Measurements from ENCODE around the gene MTUS2. TPM values are rescaled to one million over a fixed set of nuclear protein-coding genes. Genes with fewer than 3 reads are reported as not detected.

The MTUS2 gene
- total and polyA plus RNA-seq, 10 of the 15 experiments (the other 5 are each of a cell fraction or from before 2014, with no cell fraction given): under 0.01 to 0.05 (median 0.02) TPM; not detected in 6

- Histone ChIP-seq H3K9me3 (replicated peaks; ENCODE audit: control insufficient read depth, insufficient read depth, low read length) (no peaks in the 10 kb centered on the region), H3K27ac (ENCODE audit: control insufficient read depth, insufficient read depth) (no peak overlapping the region), H3K27me3 (replicated peaks in 1 of 2; ENCODE audit: control insufficient read depth in 2 of 2, insufficient read depth in 2 of 2, low read length in 1 of 2) (no peaks in the 10 kb centered on the region), H3K36me3 (ENCODE audit: control insufficient read depth in 2 of 2, insufficient read depth in 2 of 2, low read length in 1 of 2) (peaks cover 9 to 16% of the 10 kb centered on the region in 2 experiments), H3K4me1 (ENCODE audit: control insufficient read depth, insufficient read depth, low read length) (no peaks in the 10 kb centered on the region), H3K4me2 (ENCODE audit: control insufficient read depth, insufficient read depth) (no peak overlapping the region), H3K79me2 (ENCODE audit: control insufficient read depth, insufficient read depth, low read length) (peaks cover 7% of the 10 kb centered on the region), H3K4me3 (no peak overlapping the region), H2AFZ (ENCODE audit: control insufficient read depth, low read depth, low read length) (no peak overlapping the region), H3K9ac (ENCODE audit: control insufficient read depth, insufficient read depth, low read length) (no peak overlapping the region), H4K20me1 (ENCODE audit: control insufficient read depth, insufficient read depth) (0 out of 2 replicates have a peak, but pooled peaks cover 4% of the 10 kb centered on the region)
- TF ChIP-seq TAF1 (IDR thresholded peaks at IDR 0.05; ENCODE audit: borderline replicate concordance, low read depth, low read length): no peak
- no peak for TF ChIP-seq ZBTB4 (CRISPR knock-in tag; IDR thresholded peaks at IDR 0.05)
- no peak for TF ChIP-seq EGR1 (IDR thresholded peaks at IDR 0.05; ENCODE audit: borderline replicate concordance in 1 of 2, low read depth in 2 of 2, low read length in 2 of 2)
- TF ChIP-seq ZNF592 (IDR thresholded peaks at IDR 0.05): no peak
- no peak for TF ChIP-seq ZNF274 (IDR thresholded peaks at IDR 0.05; ENCODE audit: insufficient read depth, insufficient read length)
- TF ChIP-seq SMC3 (IDR thresholded peaks at IDR 0.05; ENCODE audit: borderline replicate concordance, low read length): no peak
- no peak for TF ChIP-seq IRF4 (IDR thresholded peaks at IDR 0.05; ENCODE audit: low read depth, low read length)
- TF ChIP-seq CBFB (IDR thresholded peaks at IDR 0.05; ENCODE audit: low read depth): no peak
- no peak for FAIRE-seq
- no peak for DNase-seq (ENCODE audit: low read depth, low spot score)
- RAD21 ChIA-PET (ENCODE audit: unreplicated experiment): no interaction called here
- intact Hi-C loops (cut with micrococcal nuclease; ENCODE audit: unreplicated experiment) (no loop called here), in situ Hi-C loops (cut with MboI) (no loop called here)
- no TSS peak for BruUV-seq (replicated peaks)
- no peak for ATAC-seq
- POLR2A ChIA-PET: interaction anchor here (0.6 kb wide), 1 partner anchor 416 kb away, joined by 3 read pairs; no protein-coding TSS in a partner anchor
- CTCF ChIA-PET: no interaction called here
- 84% methylated on average over 5 of the region's 7 CpGs for WGBS (ENCODE audit: insufficient coverage, insufficient replicate concordance, low lambda C conversion rate, missing lambda C conversion rate)
- SMC1A ChIA-PET (ENCODE audit: uncharacterized antibody, unreplicated experiment): no interaction called here
Measured at GRCh38 chr13:29536853-29537252, 716.7 kb downstream of the MTUS2 start.
